ENCODE results near the gene EHBP1.

Gene EHBP1

DNA sequence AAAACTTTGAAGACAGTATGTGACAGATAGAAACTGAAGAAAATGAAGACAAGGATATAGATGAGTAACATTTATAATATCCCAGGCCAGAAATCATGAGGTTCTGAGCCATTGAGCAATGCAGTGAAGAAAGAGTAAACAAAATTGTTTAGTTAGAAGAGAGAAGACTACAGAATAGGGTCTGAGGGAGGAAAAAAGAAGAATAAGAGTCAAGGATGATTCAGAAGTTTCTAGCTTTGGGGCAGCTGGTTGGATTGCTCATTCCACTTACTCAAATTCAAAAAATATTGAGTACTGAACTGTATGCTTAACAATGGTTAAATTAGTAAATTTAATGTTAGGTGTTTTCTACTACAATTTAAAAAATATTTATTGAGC, 190.1 kb downstream of the EHBP1 start:
- no peak for DNase-seq

GRCh38 chr2:62897187-62897827, 191.8 kb downstream of the EHBP1 start:
- no peak for DNase-seq

DNA sequence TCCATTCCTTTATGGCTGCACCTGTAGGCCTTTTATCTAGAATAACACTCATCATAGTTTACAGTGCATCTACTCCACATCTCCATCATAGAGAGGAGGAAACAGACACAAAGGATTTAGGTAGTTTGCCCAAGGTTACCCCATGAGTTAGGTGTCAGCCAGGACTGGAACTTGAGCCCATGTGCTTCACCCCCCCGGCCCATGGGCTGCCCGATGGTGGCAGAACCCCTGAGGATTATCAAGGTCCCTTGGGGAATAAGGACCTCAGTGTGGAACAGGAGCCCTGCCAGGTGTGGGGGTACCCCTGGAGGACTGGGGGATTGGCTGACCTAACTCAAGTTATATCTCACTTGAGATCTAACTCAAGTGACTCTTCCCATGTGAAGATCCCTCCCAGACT, 198.8 kb downstream of the EHBP1 start:
- no peak for DNase-seq

- no peak for DNase-seq
Observed at GRCh38 chr2:62908145-62908544, 202.6 kb downstream of the EHBP1 start.

DNA sequence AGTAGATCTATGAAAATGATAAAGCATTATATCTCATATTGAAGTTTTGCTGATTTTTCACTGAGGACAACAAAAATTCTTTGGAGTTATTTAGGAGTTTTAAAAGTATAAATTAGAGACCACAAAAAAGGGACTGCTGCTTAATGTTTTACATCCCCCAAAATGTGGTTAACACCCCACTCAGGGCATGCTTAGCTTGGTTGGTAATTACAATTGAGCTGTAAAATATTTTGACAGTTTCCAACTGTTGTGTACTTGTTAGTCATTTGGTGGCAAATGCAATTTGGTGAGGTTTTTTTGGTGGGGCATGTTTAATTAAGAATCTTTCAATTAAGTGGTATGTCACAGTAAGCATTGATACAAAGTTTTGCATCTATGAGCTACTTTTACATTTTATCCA, 207.8 kb downstream of the EHBP1 start:
- DNase-seq, result no peak

- no peak for DNase-seq
Observed at GRCh38 chr2:62919041-62919440, 213.5 kb downstream of the EHBP1 start.

DNA sequence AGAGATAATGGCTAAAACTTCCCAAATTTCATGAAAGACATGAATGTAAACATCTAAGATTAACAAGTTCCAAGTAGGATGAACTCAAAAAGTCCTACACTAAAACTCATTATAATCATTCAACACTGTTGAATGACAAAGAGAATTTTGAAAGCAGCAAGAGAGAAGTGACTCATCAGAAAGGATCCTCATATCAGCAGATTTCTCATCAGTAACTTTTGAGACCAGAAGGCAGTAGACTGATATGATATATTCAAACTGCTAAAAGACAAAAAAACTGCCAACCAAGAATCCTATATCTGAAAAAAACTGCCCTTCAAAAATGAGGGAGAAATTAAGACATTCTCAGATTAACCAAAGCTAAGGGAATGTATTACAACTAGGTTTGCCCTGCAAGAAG, 214.6 kb downstream of the EHBP1 start:
- DNase-seq, result no peak

- no peak for DNase-seq
Observed at GRCh38 chr2:62923242-62923641, 217.7 kb downstream of the EHBP1 start.

- DNase-seq, result no peak
Observed at GRCh38 chr2:62923881-62924280, 218.4 kb downstream of the EHBP1 start.

GRCh38 chr2:62928015-62928414, 222.5 kb downstream of the EHBP1 start:
- no peak for DNase-seq

DNA sequence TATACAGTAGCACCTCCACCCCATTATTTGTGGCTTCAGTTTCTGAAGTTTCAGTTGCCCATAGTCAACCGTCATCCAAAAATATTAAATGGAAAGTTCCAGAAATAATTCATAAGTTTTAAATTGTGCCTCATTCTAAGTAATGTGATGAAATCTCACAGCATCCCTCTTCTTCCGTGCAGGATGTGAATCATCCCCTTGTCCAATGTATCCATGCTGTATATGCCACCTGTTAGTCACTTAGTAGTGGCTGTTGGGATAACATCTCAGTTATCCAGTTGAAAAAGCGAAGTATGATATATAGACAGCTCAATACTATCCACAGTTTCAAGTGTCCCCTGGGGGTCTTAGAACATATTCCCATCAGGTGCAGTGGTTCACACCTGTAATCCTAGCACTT, 226.0 kb downstream of the EHBP1 start:
- DNase-seq, result no peak

GRCh38 chr2:62933398-62933917, 227.9 kb downstream of the EHBP1 start:
- DNase-seq, result no peak

GRCh38 chr2:62934517-62934916, 229.0 kb downstream of the EHBP1 start:
- no peak for DNase-seq

- DNase-seq, result no peak
Observed at GRCh38 chr2:62938126-62938525, 232.6 kb downstream of the EHBP1 start.

DNA sequence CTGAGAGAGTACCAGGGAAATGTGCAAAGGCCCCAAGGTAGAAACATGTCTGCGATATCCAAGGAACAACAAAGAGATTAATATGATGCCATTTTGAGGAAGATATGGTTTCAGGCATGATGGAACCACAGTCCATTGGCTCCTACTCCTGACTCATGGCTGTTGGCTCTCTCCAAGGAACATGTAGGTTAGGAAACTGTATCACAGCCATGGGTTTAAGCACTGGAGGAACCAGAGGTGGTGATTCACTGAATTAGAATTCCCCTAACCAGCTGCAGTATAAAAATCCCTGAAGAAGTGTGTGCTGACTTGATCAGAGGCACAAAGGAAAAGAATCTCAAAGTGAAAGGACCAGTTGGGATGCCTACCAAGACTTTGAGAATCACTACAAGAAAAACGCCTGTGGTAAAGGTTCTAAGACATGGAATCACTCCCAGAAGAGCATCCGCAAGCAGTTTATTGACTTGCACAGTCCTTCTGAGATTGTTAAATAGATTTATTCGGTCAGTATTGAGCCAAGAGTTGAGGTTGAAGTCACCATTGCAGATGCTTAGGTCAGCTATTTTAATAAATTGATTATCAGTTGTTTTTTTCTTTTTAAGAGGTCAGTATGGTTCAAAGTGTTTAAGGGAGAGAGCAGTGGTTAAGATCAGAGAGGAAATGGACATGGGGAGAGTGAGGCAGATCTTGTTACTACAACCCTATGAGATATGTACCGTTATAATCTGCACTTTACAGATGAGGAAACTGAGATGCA, 234.4 kb downstream of the EHBP1 start:
- DNase-seq, result no peak

DNA sequence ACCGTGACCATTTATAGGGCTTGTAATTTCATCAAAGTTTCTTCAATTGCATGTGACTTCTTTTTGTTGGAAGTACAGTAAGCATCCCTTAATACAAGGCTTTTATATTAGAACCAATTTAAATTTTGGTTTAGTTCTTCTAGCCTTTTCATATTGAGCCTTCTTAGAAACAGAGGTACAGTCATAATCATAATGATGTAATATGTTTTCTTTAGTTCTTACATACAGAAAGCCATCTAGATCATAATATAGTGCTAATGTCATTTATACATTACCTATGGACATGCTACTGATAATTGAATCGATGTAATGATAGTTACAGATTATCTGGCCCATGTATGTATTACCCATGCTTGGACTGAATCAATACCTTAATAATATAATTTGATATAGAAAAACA, 235.2 kb downstream of the EHBP1 start:
- no peak for DNase-seq

- DNase-seq, result no peak
Observed at GRCh38 chr2:62941413-62941812, 235.9 kb downstream of the EHBP1 start.

DNA sequence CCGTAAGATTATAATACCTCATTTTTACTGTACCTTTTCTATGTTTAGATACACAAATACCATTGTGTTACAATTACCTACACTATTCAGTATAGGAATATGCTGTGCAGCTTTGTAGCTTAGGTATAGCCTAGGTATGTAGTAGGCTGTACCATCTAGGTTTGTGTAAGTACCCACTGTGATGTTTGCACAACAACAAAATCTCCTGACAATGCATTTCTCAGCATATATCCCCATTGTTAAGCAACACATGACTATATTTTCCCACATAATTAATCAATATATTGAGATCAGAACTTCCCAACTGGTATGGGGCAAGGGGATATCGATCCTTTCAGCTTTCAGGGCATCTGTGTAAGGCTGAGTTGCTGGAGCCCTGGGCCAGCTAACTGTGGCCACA, 238.8 kb downstream of the EHBP1 start:
- no peak for DNase-seq

DNA sequence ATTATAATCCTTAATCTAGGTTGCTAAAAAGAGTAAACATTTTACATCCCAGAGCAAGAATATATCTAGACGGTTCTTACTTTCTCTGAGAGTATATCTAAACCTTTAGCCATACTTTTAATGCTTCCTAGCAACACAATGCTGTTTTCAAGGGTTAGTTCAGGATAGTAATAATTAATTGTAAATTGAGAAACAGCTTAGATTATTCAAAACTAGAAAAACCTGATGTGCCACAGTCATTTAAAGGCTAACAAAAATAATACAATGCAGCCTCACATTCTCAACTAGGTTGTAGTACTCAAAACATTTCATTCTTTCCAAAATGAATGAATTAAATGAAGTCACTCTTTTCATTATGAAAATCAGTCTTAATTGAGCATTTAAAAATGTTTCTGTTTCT, 241.9 kb downstream of the EHBP1 start:
- no peak for DNase-seq

- DNase-seq, result peak; percentile 36 to 45
Observed at GRCh38 chr2:62956651-62957050, 251.1 kb downstream of the EHBP1 start.

GRCh38 chr2:62958206-62958605, 252.7 kb downstream of the EHBP1 start:
- no peak for DNase-seq

- no peak for DNase-seq
Observed at GRCh38 chr2:62964050-62964449, 258.5 kb downstream of the EHBP1 start.

DNA sequence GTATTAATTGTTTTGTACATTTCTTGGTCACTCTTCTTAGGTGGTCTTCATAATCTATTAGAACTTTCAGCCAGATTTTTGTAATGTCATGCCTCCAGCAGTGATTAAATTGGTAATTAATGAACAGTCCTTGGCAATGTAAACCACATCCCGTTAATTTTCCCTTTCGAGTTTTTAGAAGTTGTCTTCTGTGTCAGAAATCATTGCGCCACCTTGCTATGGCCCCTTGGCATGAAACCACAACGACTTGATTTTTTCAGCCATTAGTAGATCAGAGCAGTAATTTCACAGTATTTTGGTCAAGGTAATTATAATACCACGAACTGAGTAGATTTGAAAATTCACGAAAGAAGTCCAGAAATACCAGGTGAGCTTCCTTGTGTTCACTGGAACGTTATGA, 259.2 kb downstream of the EHBP1 start:
- no peak for DNase-seq

GRCh38 chr2:62966991-62967390, 261.5 kb downstream of the EHBP1 start:
- DNase-seq, result no peak

- no peak for DNase-seq
Observed at GRCh38 chr2:62968168-62968567, 262.7 kb downstream of the EHBP1 start.
